SK-N-SH (cell line): ENCODE results near the gene HEBP1. TPM values are rescaled to one million over a fixed set of nuclear protein-coding genes. Genes with fewer than 3 reads are reported as not detected.

ENCODE experiments used
- CTCF ChIA-PET: fragments of 300-600, 350-600 bp; formaldehyde crosslinking; extraction: SDS; loops from one replicate; lab custom pipeline; 2021; lab: Yijun Ruan, JAX
- POLR2A ChIA-PET: fragments of 350-600 bp; sonication (Branson Sonifier 250); formaldehyde crosslinking; extraction: SDS; loops from one replicate; lab custom pipeline; 2020; ENCODE audit warnings: antibody characterized with exemption, inconsistent platforms; lab: Yijun Ruan, JAX
- DNase-seq: peaks from one replicate; pipeline ENCODE4 v3.0.0; 2012
- H2AFZ ChIP-seq: fragments of 200-600 bp; sonication (generic); 2 replicates; pipeline ENCODE4 v1.8.1; 2016; ENCODE audit warnings: antibody characterized with exemption, mild to moderate bottlenecking, low read depth
- H3F3A ChIP-seq: fragments of 200-600 bp; sonication (generic); replicated peaks from 2 replicates; pipeline ENCODE3; 2016; ENCODE audit warnings: antibody characterized with exemption, mild to moderate bottlenecking; ENCODE audit not compliant: insufficient read depth
- H3K27ac ChIP-seq, 2 experiments: fragments of 200-500 bp in 1 of 2; fragments of 200-600 bp in 1 of 2; sonication (Bioruptor generic) in 1 of 2; sonication (generic), shearing (Covaris generic) in 1 of 2; 2 replicates each; pipeline versions ENCODE4 v1.5.1 to v1.6.1; 2014 to 2016; ENCODE audit warnings: low read depth in 2 of 2, inconsistent platforms in 1 of 2, low read length in 1 of 2, mild to moderate bottlenecking in 1 of 2, mixed read lengths in 1 of 2
- H3K27me3 ChIP-seq: fragments of 200-600 bp; sonication (generic), shearing (Covaris generic); 2 replicates; pipeline ENCODE4 v1.6.1; 2016; ENCODE audit warnings: mixed run types; ENCODE audit not compliant: insufficient read depth
- H3K36me3 ChIP-seq, 2 experiments: fragments of 200-500 bp in 1 of 2; fragments of 200-600 bp in 1 of 2; sonication (Bioruptor generic) in 1 of 2; sonication (generic) in 1 of 2; replicated peaks in 1 of 2; 2 replicates each; pipeline versions ENCODE3 to v1.5.1; 2014 to 2016; ENCODE audit warnings: low read length in 1 of 2, mild to moderate bottlenecking in 1 of 2; ENCODE audit not compliant: insufficient read depth in 2 of 2, control insufficient read depth in 1 of 2
- H3K4me1 ChIP-seq, 2 experiments: fragments of 200-500 bp in 1 of 2; fragments of 200-600 bp in 1 of 2; sonication (Bioruptor generic) in 1 of 2; sonication (generic), shearing (Covaris generic) in 1 of 2; 2 replicates each; pipeline versions ENCODE4 v1.5.1 to v1.6.1; 2014 to 2016; ENCODE audit warnings: low read depth in 1 of 2, low read length in 1 of 2, mixed run types in 1 of 2; ENCODE audit not compliant: insufficient read depth in 2 of 2, control insufficient read depth in 1 of 2
- H3K4me2 ChIP-seq: fragments of 200-600 bp; sonication (generic), shearing (Covaris generic); 2 replicates; pipeline ENCODE4 v1.6.1; 2017; ENCODE audit warnings: mixed run types
- H3K4me3 ChIP-seq, 2 experiments: fragments of 200-500 bp in 1 of 2; fragments of 200-600 bp in 1 of 2; sonication (Bioruptor generic) in 1 of 2; sonication (generic), shearing (Covaris generic) in 1 of 2; 2 replicates each; pipeline versions ENCODE4 v1.5.1 to v1.8.1; 2014 to 2016; ENCODE audit warnings: low read depth in 2 of 2, inconsistent platforms in 1 of 2, low read length in 1 of 2, mild to moderate bottlenecking in 1 of 2, mixed read lengths in 1 of 2, moderate library complexity in 1 of 2
- H3K79me2 ChIP-seq: fragments of 200-600 bp; sonication (generic); 2 replicates; pipeline ENCODE4 v1.8.1; 2017; ENCODE audit warnings: mild to moderate bottlenecking; ENCODE audit not compliant: insufficient read depth
- H3K9ac ChIP-seq: fragments of 200-600 bp; sonication (generic); 2 replicates; pipeline ENCODE4 v1.6.1; 2017; ENCODE audit warnings: mixed run types
- H3K9me2 ChIP-seq: fragments of 200-600 bp; sonication (generic); 2 replicates; pipeline ENCODE4 v1.6.1; 2017; ENCODE audit warnings: mixed run types
- H3K9me3 ChIP-seq: fragments of 200-600 bp; sonication (generic); 2 replicates; pipeline ENCODE4 v1.6.1; 2017; ENCODE audit warnings: mixed run types, mild to moderate bottlenecking, moderate library complexity
- H4K20me1 ChIP-seq: fragments of 200-600 bp; sonication (generic); 2 replicates; pipeline ENCODE4 v1.6.1; 2017; ENCODE audit warnings: mild to moderate bottlenecking, mixed run types; ENCODE audit not compliant: insufficient read depth
- ELF1 ChIP-seq: IDR thresholded peaks from 2 replicates; pipeline ENCODE4 v1.4.0; 2012
- FOSL2 ChIP-seq: IDR thresholded peaks from 2 replicates; pipeline ENCODE4 v1.4.0; 2012; ENCODE audit warnings: low read depth, mild to moderate bottlenecking, moderate library complexity, borderline replicate concordance
- FOXJ3 ChIP-seq: sonication (generic); formaldehyde crosslinking; IDR thresholded peaks from 2 replicates; pipeline ENCODE4 v1.5.1; 2020; ENCODE audit warnings: mild to moderate bottlenecking, missing genetic modification reagents
- GATA2 ChIP-seq: sonication (generic); formaldehyde crosslinking; IDR thresholded peaks from 2 replicates; pipeline ENCODE4 v1.5.0; 2020; ENCODE audit warnings: mild to moderate bottlenecking, missing genetic modification reagents
- JUND ChIP-seq: IDR thresholded peaks from 2 replicates; pipeline ENCODE4 v1.4.0; 2012
- MEF2A ChIP-seq: IDR thresholded peaks from 2 replicates; pipeline ENCODE4 v1.4.0; 2012; ENCODE audit warnings: low read depth, borderline replicate concordance
- NFIC ChIP-seq: IDR thresholded peaks from 2 replicates; pipeline ENCODE4 v1.4.0; 2012; ENCODE audit warnings: borderline replicate concordance
- POLR2AphosphoS5 ChIP-seq: IDR thresholded peaks from 2 replicates; pipeline ENCODE4 v1.6.1; 2012; ENCODE audit warnings: low read depth, low read length
- RCOR1 ChIP-seq: fragments of 150-350 bp; IDR thresholded peaks from 2 replicates; pipeline ENCODE4 v1.6.1; 2017; ENCODE audit warnings: antibody characterized with exemption, low read length
- RXRA ChIP-seq: IDR thresholded peaks from 2 replicates; pipeline ENCODE4 v1.4.0; 2012; ENCODE audit warnings: low read depth, mild to moderate bottlenecking, borderline replicate concordance
- SIN3A ChIP-seq: IDR thresholded peaks from 2 replicates; pipeline ENCODE4 v1.6.1; 2012; ENCODE audit warnings: low read depth, mild to moderate bottlenecking, low read length, moderate library complexity, borderline replicate concordance
- SMC3 ChIP-seq: IDR thresholded peaks from 2 replicates; pipeline ENCODE4 v1.6.1; 2012; ENCODE audit warnings: low read depth, low read length, improper control_type of control experiment
- TAF1 ChIP-seq: IDR thresholded peaks from 2 replicates; pipeline ENCODE4 v1.6.1; 2012; ENCODE audit warnings: low read depth, mild to moderate bottlenecking, low read length, moderate library complexity, borderline replicate concordance
- TCF12 ChIP-seq: IDR thresholded peaks from 2 replicates; pipeline ENCODE4 v1.4.0; 2012
- TEAD4 ChIP-seq: IDR thresholded peaks from 2 replicates; pipeline ENCODE4 v1.4.0; 2012; ENCODE audit warnings: mild to moderate bottlenecking, borderline replicate concordance; ENCODE audit not compliant: insufficient read depth
- WGBS: methylation state at CpG from one replicate; pipeline ENCODE4 v1.1.6; 2017; ENCODE audit warnings: low lambda C conversion rate; 5-methylcytosine and 5-hydroxymethylcytosine counted together
- polyA plus RNA-seq, 3 experiments: library from polyadenylated mRNA; depleted of rRNA; stranded (reverse); fragments of >200 nt; gene quantifications; 2 replicates each; pipeline ENCODE4 v1.2.3, GENCODE V29; 2012
- TF ChIP-seq, protein P1 (sequence below): fragments of 150-350 bp; IDR thresholded peaks from 2 replicates; pipeline ENCODE4 v1.6.1; 2016; ENCODE audit warnings: mild to moderate bottlenecking, low read depth, low read length
- TF ChIP-seq, protein P2 (sequence below): IDR thresholded peaks from 2 replicates; pipeline ENCODE4; 2012
- TF ChIP-seq, protein P3 (sequence below): IDR thresholded peaks from 2 replicates; pipeline ENCODE4 v1.4.0; 2012; ENCODE audit warnings: low read depth

HEBP1 gene
- polyA plus RNA-seq, 1 of the 3 experiments (the other 2 are of a cell fraction): 17.9 TPM

DNA sequence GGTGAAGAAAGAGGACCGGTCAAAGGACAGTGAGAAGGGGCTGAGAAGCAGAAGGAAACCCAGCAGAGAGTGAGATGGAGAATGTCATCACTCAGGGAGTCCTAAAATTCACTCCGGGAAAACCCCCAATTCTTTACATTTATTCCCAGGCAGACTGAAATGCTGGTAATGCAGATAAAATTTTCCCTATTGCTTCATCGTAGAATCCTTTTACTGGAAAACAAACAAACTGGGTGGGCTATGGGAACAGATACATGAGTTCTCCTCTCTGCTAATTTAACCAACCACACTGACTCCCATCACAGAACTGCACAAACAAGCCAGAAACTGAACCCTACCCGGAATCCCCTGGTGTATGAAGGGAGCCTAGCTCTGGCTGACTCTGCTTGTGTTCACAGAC lies 20.9 kb downstream of the HEBP1 start:
- peaks cover 41% of the 10 kb centered on the region for H3F3A ChIP-seq
- H4K20me1 ChIP-seq: no peaks in the 10 kb centered on the region
- peaks cover 2 to 20% of the 10 kb centered on the region in 2 experiments; a peak in 3 of 4 replicates for H3K4me1 ChIP-seq
- peak overlapping the region; percentile 59 for H3K9ac ChIP-seq
- DNase-seq: no peak
- ChIA-PET CTCF (interaction anchor here (1.2 to 5.8 kb wide), 2 partner anchors 63 to 233 kb away, joined by 4 to 38 read pairs; no protein-coding TSS in a partner anchor), POLR2A (no interaction called here)
- peaks cover 9% of the 10 kb centered on the region; the same call in 1 of the 2 replicates for H3K79me2 ChIP-seq
- TF ChIP-seq SIN3A (no peak), SMC3 (no peak), FOXJ3 (CRISPR knock-in tag) (no peak), GATA2 (CRISPR knock-in tag) (no peak), TCF12 (no peak), RCOR1 (no peak), RXRA (no peak)
- no peaks in the 10 kb centered on the region for H3K9me3 ChIP-seq
- H2AFZ ChIP-seq: no peak overlapping the region
- H3K27ac ChIP-seq: peak overlapping the region in 1 of 2 experiments; percentile 88; a peak in 2 of 4 replicates
- no peaks in the 10 kb centered on the region for H3K9me2 ChIP-seq
- H3K27me3 ChIP-seq: no peaks in the 10 kb centered on the region
- H3K4me3 ChIP-seq: no peak overlapping the region
- H3K36me3 ChIP-seq: peaks cover 16 to 26% of the 10 kb centered on the region in 2 experiments
- H3K4me2 ChIP-seq: 0 out of 2 replicates have a peak overlapping the region, but pooled peaks have one; percentile 1
- 80% methylated on average over 4 of the region's 4 CpGs for WGBS

DNA sequence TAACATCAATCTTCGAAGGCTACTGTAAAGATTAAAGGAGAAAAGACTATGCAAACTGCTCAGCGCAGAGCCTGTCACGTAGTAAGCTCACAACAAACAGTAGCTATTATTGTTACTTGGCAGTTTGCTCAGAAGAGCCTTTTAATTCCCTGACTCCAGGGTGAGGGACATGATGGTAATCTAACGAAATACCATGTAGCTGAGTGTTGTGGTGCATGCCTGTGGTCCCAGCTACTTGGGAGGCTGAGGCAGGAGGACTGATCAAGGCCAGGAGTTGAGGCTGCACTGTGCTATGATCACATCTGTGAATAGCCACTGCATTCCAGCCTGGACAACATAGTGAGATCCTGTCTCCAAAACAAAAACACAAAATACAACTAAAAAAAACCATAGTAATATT lies 22.8 kb downstream of the HEBP1 start:
- peaks cover 2 to 20% of the 10 kb centered on the region in 2 experiments; a peak in 3 of 4 replicates for H3K4me1 ChIP-seq
- peaks cover 27 to 35% of the 10 kb centered on the region in 2 experiments for H3K36me3 ChIP-seq
- H3K9ac ChIP-seq: no peak overlapping the region
- H3K27ac ChIP-seq: peak overlapping the region in 1 of 2 experiments; percentile 82; a peak in 2 of 4 replicates
- TF ChIP-seq NFIC: no peak
- TF ChIP-seq, protein P1, sequence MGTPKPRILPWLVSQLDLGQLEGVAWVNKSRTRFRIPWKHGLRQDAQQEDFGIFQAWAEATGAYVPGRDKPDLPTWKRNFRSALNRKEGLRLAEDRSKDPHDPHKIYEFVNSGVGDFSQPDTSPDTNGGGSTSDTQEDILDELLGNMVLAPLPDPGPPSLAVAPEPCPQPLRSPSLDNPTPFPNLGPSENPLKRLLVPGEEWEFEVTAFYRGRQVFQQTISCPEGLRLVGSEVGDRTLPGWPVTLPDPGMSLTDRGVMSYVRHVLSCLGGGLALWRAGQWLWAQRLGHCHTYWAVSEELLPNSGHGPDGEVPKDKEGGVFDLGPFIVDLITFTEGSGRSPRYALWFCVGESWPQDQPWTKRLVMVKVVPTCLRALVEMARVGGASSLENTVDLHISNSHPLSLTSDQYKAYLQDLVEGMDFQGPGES: no peak
- TF ChIP-seq ELF1: no peak
- CTCF ChIA-PET: interaction anchor here (0.6 to 2.2 kb wide), 5 partner anchors 11 to 278 kb away, joined by 3 to 6 read pairs (median 3); no protein-coding TSS in a partner anchor
- no peaks in the 10 kb centered on the region for H3K9me3 ChIP-seq
- H3F3A ChIP-seq: peaks cover 41% of the 10 kb centered on the region
- peaks cover 4% of the 10 kb centered on the region; the same call in 1 of the 2 replicates for H3K79me2 ChIP-seq
- WGBS: 94% methylated on average over 4 of the region's 4 CpGs
- no peak overlapping the region for H3K4me2 ChIP-seq
- no peak overlapping the region for H2AFZ ChIP-seq
- no peaks in the 10 kb centered on the region for H3K27me3 ChIP-seq
- H3K4me3 ChIP-seq: no peak overlapping the region
- no peaks in the 10 kb centered on the region for H3K9me2 ChIP-seq
- no peak for DNase-seq
- POLR2A ChIA-PET: no interaction called here
- H4K20me1 ChIP-seq: no peaks in the 10 kb centered on the region

DNA sequence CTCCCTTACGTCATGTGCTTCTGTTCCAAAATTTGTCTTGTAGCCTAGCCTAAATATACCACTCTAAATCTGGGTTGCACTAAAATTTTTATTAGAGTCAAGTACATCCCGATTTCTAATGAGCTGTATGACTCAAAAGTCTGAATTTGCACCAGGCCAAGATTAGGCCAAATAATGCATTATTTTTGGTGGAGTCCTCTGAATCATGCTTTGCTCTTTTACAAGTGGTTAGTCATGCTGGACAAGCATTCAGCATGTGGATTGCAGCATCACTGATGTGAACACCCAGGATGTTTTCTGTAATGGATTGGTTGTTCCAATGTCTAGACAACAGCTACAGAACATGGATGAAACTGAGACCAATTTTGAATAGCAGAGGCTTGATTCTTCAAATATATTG lies 23.7 kb downstream of the HEBP1 start:
- Histone ChIP-seq H3K79me2 (peaks cover 4% of the 10 kb centered on the region; the same call in 1 of the 2 replicates), H3K9ac (peak overlapping the region; percentile 8; the same call in 1 of the 2 replicates), H2AFZ (no peak overlapping the region), H3K9me3 (no peaks in the 10 kb centered on the region), H3K4me2 (peak overlapping the region; percentile 3; the same call in 1 of the 2 replicates), H3K36me3 (peaks cover 34 to 39% of the 10 kb centered on the region in 2 experiments), H3K27ac (peak overlapping the region in 1 of 2 experiments; percentile 82; a peak in 2 of 4 replicates), H4K20me1 (no peaks in the 10 kb centered on the region), H3K4me1 (peaks cover 2 to 20% of the 10 kb centered on the region in 2 experiments; a peak in 3 of 4 replicates), H3K4me3 (no peak overlapping the region), H3K9me2 (no peaks in the 10 kb centered on the region), H3K27me3 (no peaks in the 10 kb centered on the region), H3F3A (peaks cover 41% of the 10 kb centered on the region)
- CTCF ChIA-PET: interaction anchor here (0.6 to 2.2 kb wide), 7 partner anchors 12 to 279 kb away, joined by 3 to 6 read pairs (median 3); partner anchors contain the start of gene GPRC5D
- WGBS: 44% methylated on average over 2 of the region's 2 CpGs
- POLR2A ChIA-PET: no interaction called here
- DNase-seq: no peak
- TF ChIP-seq POLR2AphosphoS5: no peak
- peak; percentile 56 for TF ChIP-seq TCF12
- no peak for TF ChIP-seq TAF1
- TF ChIP-seq TEAD4: peak; percentile 22; the same call in 1 of the 2 replicates
- peak; percentile 75 for TF ChIP-seq JUND
- no peak for TF ChIP-seq GATA2 (CRISPR knock-in tag)
- TF ChIP-seq, protein P2, sequence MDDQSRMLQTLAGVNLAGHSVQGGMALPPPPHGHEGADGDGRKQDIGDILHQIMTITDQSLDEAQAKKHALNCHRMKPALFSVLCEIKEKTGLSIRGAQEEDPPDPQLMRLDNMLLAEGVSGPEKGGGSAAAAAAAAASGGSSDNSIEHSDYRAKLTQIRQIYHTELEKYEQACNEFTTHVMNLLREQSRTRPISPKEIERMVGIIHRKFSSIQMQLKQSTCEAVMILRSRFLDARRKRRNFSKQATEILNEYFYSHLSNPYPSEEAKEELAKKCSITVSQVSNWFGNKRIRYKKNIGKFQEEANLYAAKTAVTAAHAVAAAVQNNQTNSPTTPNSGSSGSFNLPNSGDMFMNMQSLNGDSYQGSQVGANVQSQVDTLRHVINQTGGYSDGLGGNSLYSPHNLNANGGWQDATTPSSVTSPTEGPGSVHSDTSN: peak; percentile 32; the same call in 1 of the 2 replicates
- TF ChIP-seq MEF2A: peak; percentile 65
- TF ChIP-seq FOSL2: peak; percentile 91
- TF ChIP-seq, protein P3, sequence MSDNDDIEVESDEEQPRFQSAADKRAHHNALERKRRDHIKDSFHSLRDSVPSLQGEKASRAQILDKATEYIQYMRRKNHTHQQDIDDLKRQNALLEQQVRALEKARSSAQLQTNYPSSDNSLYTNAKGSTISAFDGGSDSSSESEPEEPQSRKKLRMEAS: peak; percentile 87
- TF ChIP-seq NFIC: peak; percentile 31
- TF ChIP-seq, all 33 proteins: peak for 8
